ENCODE data around the gene STS.

Gene STS

GRCh38 chrX:7108030-7108429 lies 39.5 kb upstream of the STS start:
- Histone ChIP-seq H3K18ac (ENCODE audit: low read length) (no peak overlapping the region), H4K91ac (ENCODE audit: low read depth, low read length, poor library complexity) (no peak overlapping the region), H2BK5ac (ENCODE audit: low read length) (no peak overlapping the region), H3K36me3 (replicated peaks in 1 of 2; ENCODE audit: control insufficient read depth in 2 of 2, insufficient read depth in 2 of 2, low read length in 2 of 2) (peaks cover 1 to 20% of the 10 kb centered on the region in 2 donors), H3K14ac (ENCODE audit: low read length) (no peak overlapping the region), H3K27ac (replicated peaks; ENCODE audit: low read length) (no peak overlapping the region), H4K8ac (ENCODE audit: low read depth, low read length) (no peak overlapping the region), H2AK5ac (ENCODE audit: low read depth, low read length) (no peak overlapping the region), H2BK12ac (ENCODE audit: low read length) (no peak overlapping the region), H2AFZ (ENCODE audit: low read length) (no peak overlapping the region), H3K4ac (ENCODE audit: low read length) (no peak overlapping the region), H3K9me3 (replicated peaks in 1 of 2; ENCODE audit: control insufficient read depth in 2 of 2, insufficient read depth in 1 of 2, low read depth in 1 of 2, low read length in 2 of 2) (peaks cover 0 to 3% of the 10 kb centered on the region in 2 donors), H3K9ac (ENCODE audit: low read depth, low read length, poor library complexity) (no peak overlapping the region), H2BK120ac (ENCODE audit: low read depth, low read length) (no peak overlapping the region), H3K23ac (ENCODE audit: low read depth, low read length, poor library complexity) (no peak overlapping the region), H3K79me1 (ENCODE audit: low read depth, low read length) (no peaks in the 10 kb centered on the region), H3K4me3 (ENCODE audit: low read length in 2 of 2) (no peak overlapping the region), H2BK15ac (ENCODE audit: low read length) (no peak overlapping the region), H3K27me3 (ENCODE audit: control insufficient read depth in 3 of 3, insufficient read depth in 3 of 3, low read depth in 1 of 3, low read length in 3 of 3) (no peaks in the 10 kb centered on the region), H3K4me1 (ENCODE audit: control insufficient read depth in 2 of 2, insufficient read depth in 1 of 2, low read depth in 1 of 2, low read length in 2 of 2) (peaks cover 6 to 9% of the 10 kb centered on the region in 2 donors), H3K4me2 (ENCODE audit: insufficient read depth, low read length, poor library complexity, severe bottlenecking) (no peak overlapping the region)
- no CpG with 5 or more reads among the region's 5 CpGs for WGBS, 2 donors (ENCODE audit: extremely low coverage in 2 of 2, insufficient read length in 2 of 2, insufficient replicate concordance in 1 of 2)
- DNase-seq (ENCODE audit: low spot score): no peak

- Histone ChIP-seq H3K27ac (replicated peaks; ENCODE audit: low read length) (peak overlapping the region; percentile 68), H3K4me3 (ENCODE audit: low read length in 2 of 2) (peak overlapping the region in 1 of 2 donors; percentile 41)
- peak; percentile 23 for DNase-seq (ENCODE audit: low spot score)
These were observed 38.4 kb upstream of the STS start for GRCh38 chrX:7109049-7109531.

DNA sequence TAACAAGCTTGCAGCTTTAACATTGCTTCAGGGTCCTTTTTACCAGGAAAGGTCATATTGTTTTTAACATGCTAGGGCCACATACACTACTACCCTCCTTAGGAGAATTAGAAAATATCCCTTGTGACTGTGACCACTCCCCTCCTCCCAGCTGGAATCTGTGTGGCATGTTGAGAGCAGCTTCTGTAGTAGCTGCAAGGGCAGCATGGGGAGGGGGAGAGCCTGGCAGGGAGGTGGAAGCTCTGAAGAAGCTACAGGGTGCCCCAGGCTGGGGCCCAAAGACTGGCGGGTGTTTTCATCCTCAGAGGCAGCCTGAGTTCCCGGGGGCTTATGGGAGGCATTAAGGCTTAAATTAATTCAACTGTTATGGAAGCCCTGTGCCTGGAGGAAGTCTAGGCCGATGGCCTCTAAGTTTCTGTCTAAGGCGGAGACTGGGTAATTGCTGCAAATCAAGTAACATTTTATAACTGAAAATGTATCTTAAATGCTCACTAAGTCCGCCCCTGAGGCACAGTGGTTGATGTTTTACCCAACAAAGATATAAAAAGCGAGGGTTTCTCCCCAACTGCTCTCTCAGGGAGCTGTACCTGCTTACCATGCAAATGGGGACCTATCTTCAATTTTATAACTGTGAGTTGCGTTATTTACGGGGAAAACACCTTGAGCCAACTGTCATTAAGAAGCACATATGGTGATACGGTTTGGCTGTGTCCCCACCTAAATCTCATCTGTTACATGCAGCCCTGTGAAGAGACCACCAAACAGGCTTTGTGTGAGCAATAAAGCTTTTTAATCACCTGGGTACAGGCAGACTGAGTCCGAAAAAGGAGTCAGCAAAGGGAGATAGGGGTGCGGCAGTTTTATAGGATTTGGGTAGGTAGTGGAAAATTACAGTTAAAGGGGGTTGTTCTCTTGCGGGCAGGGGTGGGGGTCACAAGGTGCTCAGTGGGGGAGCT lies 37.4 kb upstream of the STS start:
- no peak overlapping the region for H2BK120ac ChIP-seq (ENCODE audit: low read depth, low read length)
- H3K27me3 ChIP-seq (ENCODE audit: control insufficient read depth in 3 of 3, insufficient read depth in 3 of 3, low read depth in 1 of 3, low read length in 3 of 3): no peaks in the 10 kb centered on the region
- H3K27ac ChIP-seq (replicated peaks; ENCODE audit: low read length): no peak overlapping the region
- no peak overlapping the region for H3K4me2 ChIP-seq (ENCODE audit: insufficient read depth, low read length, poor library complexity, severe bottlenecking)
- no peak overlapping the region for H4K8ac ChIP-seq (ENCODE audit: low read depth, low read length)
- H3K4me3 ChIP-seq (ENCODE audit: low read length in 2 of 2): peak overlapping the region in 1 of 2 donors; percentile 41
- peaks cover 6 to 9% of the 10 kb centered on the region in 2 donors for H3K4me1 ChIP-seq (ENCODE audit: control insufficient read depth in 2 of 2, insufficient read depth in 1 of 2, low read depth in 1 of 2, low read length in 2 of 2)
- no peak overlapping the region for H3K9ac ChIP-seq (ENCODE audit: low read depth, low read length, poor library complexity)
- H3K18ac ChIP-seq (ENCODE audit: low read length): no peak overlapping the region
- no peaks in the 10 kb centered on the region for H3K79me1 ChIP-seq (ENCODE audit: low read depth, low read length)
- no peak overlapping the region for H2AK5ac ChIP-seq (ENCODE audit: low read depth, low read length)
- DNase-seq (ENCODE audit: low spot score): no peak
- no peak overlapping the region for H2BK12ac ChIP-seq (ENCODE audit: low read length)
- H2BK15ac ChIP-seq (ENCODE audit: low read length): no peak overlapping the region
- H3K4ac ChIP-seq (ENCODE audit: low read length): no peak overlapping the region
- H2BK5ac ChIP-seq (ENCODE audit: low read length): no peak overlapping the region
- no CpG with 5 or more reads among the region's 12 CpGs for WGBS, 2 donors (ENCODE audit: extremely low coverage in 2 of 2, insufficient read length in 2 of 2, insufficient replicate concordance in 1 of 2)
- H4K91ac ChIP-seq (ENCODE audit: low read depth, low read length, poor library complexity): no peak overlapping the region
- no peak overlapping the region for H3K23ac ChIP-seq (ENCODE audit: low read depth, low read length, poor library complexity)
- peak overlapping the region; percentile 56 for H2AFZ ChIP-seq (ENCODE audit: low read length)
- no peaks in the 10 kb centered on the region for H3K9me3 ChIP-seq (replicated peaks in 1 of 2; ENCODE audit: control insufficient read depth in 2 of 2, insufficient read depth in 1 of 2, low read depth in 1 of 2, low read length in 2 of 2)
- H3K36me3 ChIP-seq (replicated peaks in 1 of 2; ENCODE audit: control insufficient read depth in 2 of 2, insufficient read depth in 2 of 2, low read length in 2 of 2): peaks cover 0 to 3% of the 10 kb centered on the region in 2 donors
- no peak overlapping the region for H3K14ac ChIP-seq (ENCODE audit: low read length)

More at GRCh38 chrX:7109049-7109531, 38.4 kb upstream of the STS start:
- H4K8ac ChIP-seq (ENCODE audit: low read depth, low read length): no peak overlapping the region
- no peak overlapping the region for H2BK12ac ChIP-seq (ENCODE audit: low read length)
- no peak overlapping the region for H4K91ac ChIP-seq (ENCODE audit: low read depth, low read length, poor library complexity)
- H3K9me3 ChIP-seq (replicated peaks in 1 of 2; ENCODE audit: control insufficient read depth in 2 of 2, insufficient read depth in 1 of 2, low read depth in 1 of 2, low read length in 2 of 2): no peaks in the 10 kb centered on the region
- no peaks in the 10 kb centered on the region for H3K79me1 ChIP-seq (ENCODE audit: low read depth, low read length)
- H2AFZ ChIP-seq (ENCODE audit: low read length): peak overlapping the region; percentile 56
- no peak overlapping the region for H3K18ac ChIP-seq (ENCODE audit: low read length)
- H2BK15ac ChIP-seq (ENCODE audit: low read length): no peak overlapping the region
- H3K27me3 ChIP-seq (ENCODE audit: control insufficient read depth in 3 of 3, insufficient read depth in 3 of 3, low read depth in 1 of 3, low read length in 3 of 3): no peaks in the 10 kb centered on the region
- H2BK5ac ChIP-seq (ENCODE audit: low read length): no peak overlapping the region
- peaks cover 1 to 11% of the 10 kb centered on the region in 2 donors for H3K36me3 ChIP-seq (replicated peaks in 1 of 2; ENCODE audit: control insufficient read depth in 2 of 2, insufficient read depth in 2 of 2, low read length in 2 of 2)
- H3K4me1 ChIP-seq (ENCODE audit: control insufficient read depth in 2 of 2, insufficient read depth in 1 of 2, low read depth in 1 of 2, low read length in 2 of 2): peaks cover 6 to 9% of the 10 kb centered on the region in 2 donors
- no peak overlapping the region for H3K23ac ChIP-seq (ENCODE audit: low read depth, low read length, poor library complexity)
- no peak overlapping the region for H2AK5ac ChIP-seq (ENCODE audit: low read depth, low read length)
- no peak overlapping the region for H3K4me2 ChIP-seq (ENCODE audit: insufficient read depth, low read length, poor library complexity, severe bottlenecking)
- no peak overlapping the region for H3K14ac ChIP-seq (ENCODE audit: low read length)
- no peak overlapping the region for H2BK120ac ChIP-seq (ENCODE audit: low read depth, low read length)
- no peak overlapping the region for H3K9ac ChIP-seq (ENCODE audit: low read depth, low read length, poor library complexity)
- H3K4ac ChIP-seq (ENCODE audit: low read length): no peak overlapping the region
- WGBS, 2 donors (ENCODE audit: extremely low coverage in 2 of 2, insufficient read length in 2 of 2, insufficient replicate concordance in 1 of 2): no CpG with 5 or more reads among the region's 11 CpGs

DNA sequence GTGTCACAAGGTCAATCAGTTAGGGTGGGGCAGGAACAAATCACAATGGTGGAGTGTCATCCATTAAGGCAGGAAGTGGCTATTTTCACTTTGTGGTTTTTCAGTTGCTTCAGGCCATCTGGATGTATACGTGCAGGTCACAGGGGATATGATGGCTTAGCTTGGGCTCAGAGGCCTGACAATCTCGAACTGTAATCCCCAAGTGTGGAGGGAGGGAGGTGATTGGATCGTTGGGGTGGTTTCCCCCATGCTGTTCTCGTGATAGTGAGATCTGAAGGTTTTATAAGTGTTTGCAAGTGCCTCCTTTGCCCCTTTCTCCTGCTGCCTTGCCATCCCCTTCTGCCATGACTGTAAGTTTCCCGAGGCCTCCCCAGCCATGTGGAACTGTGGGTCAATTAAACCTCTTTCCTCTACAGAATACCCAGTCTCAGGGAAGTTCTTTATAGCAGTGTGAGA lies 36.7 kb upstream of the STS start:
- no peak for DNase-seq (ENCODE audit: low spot score)
- Histone ChIP-seq H2AK5ac (ENCODE audit: low read depth, low read length) (no peak overlapping the region), H3K4ac (ENCODE audit: low read length) (no peak overlapping the region), H3K14ac (ENCODE audit: low read length) (no peak overlapping the region), H3K23ac (ENCODE audit: low read depth, low read length, poor library complexity) (no peak overlapping the region), H2AFZ (ENCODE audit: low read length) (no peak overlapping the region), H4K91ac (ENCODE audit: low read depth, low read length, poor library complexity) (no peak overlapping the region), H3K79me1 (ENCODE audit: low read depth, low read length) (no peaks in the 10 kb centered on the region), H3K4me3 (ENCODE audit: low read length in 2 of 2) (no peak overlapping the region), H2BK15ac (ENCODE audit: low read length) (no peak overlapping the region), H4K8ac (ENCODE audit: low read depth, low read length) (no peak overlapping the region), H2BK5ac (ENCODE audit: low read length) (no peak overlapping the region), H3K36me3 (replicated peaks in 1 of 2; ENCODE audit: control insufficient read depth in 2 of 2, insufficient read depth in 2 of 2, low read length in 2 of 2) (no peaks in the 10 kb centered on the region), H3K18ac (ENCODE audit: low read length) (no peak overlapping the region), H3K4me2 (ENCODE audit: insufficient read depth, low read length, poor library complexity, severe bottlenecking) (no peak overlapping the region), H3K9me3 (replicated peaks in 1 of 2; ENCODE audit: control insufficient read depth in 2 of 2, insufficient read depth in 1 of 2, low read depth in 1 of 2, low read length in 2 of 2) (no peaks in the 10 kb centered on the region), H3K27ac (replicated peaks; ENCODE audit: low read length) (no peak overlapping the region), H3K9ac (ENCODE audit: low read depth, low read length, poor library complexity) (no peak overlapping the region), H3K4me1 (ENCODE audit: control insufficient read depth in 2 of 2, insufficient read depth in 1 of 2, low read depth in 1 of 2, low read length in 2 of 2) (peaks cover 6 to 9% of the 10 kb centered on the region in 2 donors), H2BK12ac (ENCODE audit: low read length) (no peak overlapping the region), H3K27me3 (ENCODE audit: control insufficient read depth in 3 of 3, insufficient read depth in 3 of 3, low read depth in 1 of 3, low read length in 3 of 3) (no peaks in the 10 kb centered on the region), H2BK120ac (ENCODE audit: low read depth, low read length) (no peak overlapping the region)
- WGBS, 2 donors (ENCODE audit: extremely low coverage in 2 of 2, insufficient read length in 2 of 2, insufficient replicate concordance in 1 of 2): no CpG with 5 or more reads among the region's 5 CpGs

All from neuronal stem cell (in vitro differentiated cells).